Lower leg skin (tissue), 4 donors: Measurements from ENCODE around the gene CEND1. TPM values are rescaled to one million over a fixed set of nuclear protein-coding genes. Genes with fewer than 3 reads are reported as not detected.

ENCODE experiments used
- DNase-seq, 2 donors: peaks; one replicate each; pipeline ENCODE4 v3.0.0-alpha.2; 2019; ENCODE audit warnings: low spot score in 2 of 2
- H3K4me3 ChIP-seq: fragments of 200-600 bp; sonication (generic); 2 replicates; pipeline ENCODE4 v1.5.1; 2017; ENCODE audit warnings: mild to moderate bottlenecking, low read depth; ENCODE audit not compliant: poor library complexity, severe bottlenecking
- CTCF ChIP-seq, 3 donors: fragments of 450-650 bp; IDR thresholded peaks; one replicate each; pipeline ENCODE4 v1.5.1; 2016; ENCODE audit warnings: antibody characterized with exemption in 3 of 3, mild to moderate bottlenecking in 3 of 3, moderate library complexity in 2 of 3
- POLR2A ChIP-seq, 2 donors: fragments of 450-650 bp; IDR thresholded peaks; one replicate each; pipeline ENCODE4 v1.6.1; 2016 to 2017; ENCODE audit warnings: antibody characterized with exemption in 2 of 2, mild to moderate bottlenecking in 1 of 2, moderate library complexity in 1 of 2
- WGBS, 2 donors: methylation state at CpG; one replicate each; pipeline ENCODE4 v1.1.5; 2018; 5-methylcytosine and 5-hydroxymethylcytosine counted together
- intact Hi-C: fragments of 100-400 bp; cut with DNase I; formaldehyde crosslinking; loops from one replicate; pipeline ENCODE4 v1.15.0; 2023; ENCODE audit warnings: low total_unique reads
- total RNA-seq, 4 donors: library from RNA; depleted of rRNA; stranded (reverse); fragments of >200 nt; gene quantifications; one replicate each; pipeline ENCODE4 v1.1.0, GENCODE V29; 2016

The CEND1 gene
- total RNA-seq, 4 donors from 2014 or later = not detected

- TF ChIP-seq CTCF (IDR thresholded peaks at IDR 0.05) = no peak
- no peak for TF ChIP-seq POLR2A (IDR thresholded peaks at IDR 0.05)
- H3K4me3 ChIP-seq = peak within 1 kb of the TSS; percentile 55
- DNase-seq = no peak
- intact Hi-C loops = no loop called here
- 4 to 11% methylated on average over 5 to 12 of the region's 67 CpGs for WGBS, 2 donors
Measured at GRCh38 chr11:832529-833113, 42.7 kb upstream of the CEND1 start, which contains the start of gene CD151. TSS of gene CD151 (plus strand) at chr11:832952. CDS start at chr11:836070, 3,118 bp downstream.

- DNase-seq = no peak
- 69 to 71% methylated on average over 19 to 23 of the region's 23 CpGs for WGBS, 2 donors
- H3K4me3 ChIP-seq = no peak overlapping the region
- intact Hi-C loops = no loop called here
- no peak for TF ChIP-seq POLR2A (IDR thresholded peaks at IDR 0.05)
- no peak for TF ChIP-seq CTCF (IDR thresholded peaks at IDR 0.05)
Measured at GRCh38 chr11:831961-832528, 42.2 kb upstream of the CEND1 start.

GRCh38 chr11:831118-831864 is 41.4 kb upstream of the CEND1 start:
- intact Hi-C loops = no loop called here
- DNase-seq = no peak
- WGBS, 2 donors = 59 to 61% methylated on average over 20 to 27 of the region's 31 CpGs
- TF ChIP-seq POLR2A (IDR thresholded peaks at IDR 0.05) (no peak), CTCF (IDR thresholded peaks at IDR 0.05) (no peak)
- no peak overlapping the region for H3K4me3 ChIP-seq

GRCh38 chr11:830295-831117 is 40.6 kb upstream of the CEND1 start:
- TF ChIP-seq POLR2A (IDR thresholded peaks at IDR 0.05) (no peak), CTCF (IDR thresholded peaks at IDR 0.05) (no peak)
- intact Hi-C loops = no loop called here
- no peak overlapping the region for H3K4me3 ChIP-seq
- WGBS, 2 donors = 3 to 9% methylated on average over 34 to 60 of the region's 78 CpGs
- DNase-seq = no peak

GRCh38 chr11:829847-830294 is 40.0 kb upstream of the CEND1 start:
- 3 to 7% methylated on average over 26 to 38 of the region's 39 CpGs for WGBS, 2 donors
- H3K4me3 ChIP-seq = no peak overlapping the region
- intact Hi-C loops = no loop called here
- DNase-seq = no peak
- TF ChIP-seq CTCF (IDR thresholded peaks at IDR 0.05) = no peak
- TF ChIP-seq POLR2A (IDR thresholded peaks at IDR 0.05) = no peak
